ENCODE results near the gene SUN2.
"Not testable (repeated sequence)": the region's sequence is repeated elsewhere in the genome, so short reads cannot be mapped to it uniquely, and the experiment has no call there.

- TF ChIP-seq, protein P1, sequence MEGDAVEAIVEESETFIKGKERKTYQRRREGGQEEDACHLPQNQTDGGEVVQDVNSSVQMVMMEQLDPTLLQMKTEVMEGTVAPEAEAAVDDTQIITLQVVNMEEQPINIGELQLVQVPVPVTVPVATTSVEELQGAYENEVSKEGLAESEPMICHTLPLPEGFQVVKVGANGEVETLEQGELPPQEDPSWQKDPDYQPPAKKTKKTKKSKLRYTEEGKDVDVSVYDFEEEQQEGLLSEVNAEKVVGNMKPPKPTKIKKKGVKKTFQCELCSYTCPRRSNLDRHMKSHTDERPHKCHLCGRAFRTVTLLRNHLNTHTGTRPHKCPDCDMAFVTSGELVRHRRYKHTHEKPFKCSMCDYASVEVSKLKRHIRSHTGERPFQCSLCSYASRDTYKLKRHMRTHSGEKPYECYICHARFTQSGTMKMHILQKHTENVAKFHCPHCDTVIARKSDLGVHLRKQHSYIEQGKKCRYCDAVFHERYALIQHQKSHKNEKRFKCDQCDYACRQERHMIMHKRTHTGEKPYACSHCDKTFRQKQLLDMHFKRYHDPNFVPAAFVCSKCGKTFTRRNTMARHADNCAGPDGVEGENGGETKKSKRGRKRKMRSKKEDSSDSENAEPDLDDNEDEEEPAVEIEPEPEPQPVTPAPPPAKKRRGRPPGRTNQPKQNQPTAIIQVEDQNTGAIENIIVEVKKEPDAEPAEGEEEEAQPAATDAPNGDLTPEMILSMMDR (IDR thresholded peaks at IDR 0.05; ENCODE audit: low read length), result not testable (repeated sequence)
- TF ChIP-seq EZH2 (optimal IDR thresholded peaks at IDR 0.05; ENCODE audit: low read depth, low read length); EZH2phosphoT487 (IDR thresholded peaks at IDR 0.05; ENCODE audit: low read length): not testable (repeated sequence)
Measured at GRCh38 chr22:38805041-38805593, 49.3 kb upstream of the SUN2 start.

Data from MM.1S (cell line).